ENCODE data around the gene IDUA. TPM values are rescaled to one million over a fixed set of nuclear protein-coding genes. Genes with fewer than 3 reads are reported as not detected.

IDUA gene
- total and polyA plus RNA-seq, 4 donors: 3.0 to 4.5 (median 3.8) TPM

GRCh38 chr4:1000686-1001260 is 13.9 kb downstream of the IDUA start:
- no peaks in the 10 kb centered on the region for H3K27me3 ChIP-seq (ENCODE audit: control insufficient read depth in 4 of 4, insufficient read depth in 4 of 4, low read length in 3 of 4)
- H3K4me3 ChIP-seq (ENCODE audit: low read depth in 1 of 3, low read length in 3 of 3): no peak overlapping the region
- H3K9me3 ChIP-seq (ENCODE audit: control insufficient read depth in 4 of 4, low read length in 3 of 4): no peaks in the 10 kb centered on the region
- DNase-seq (ENCODE audit: low spot score): no peak
- H3K36me3 ChIP-seq (ENCODE audit: control insufficient read depth in 4 of 4, insufficient read depth in 3 of 4, low read depth in 1 of 4, low read length in 3 of 4): no peaks in the 10 kb centered on the region
- H3K27ac ChIP-seq (ENCODE audit: low read depth in 1 of 2, low read length in 2 of 2): no peak overlapping the region
- H3K4me1 ChIP-seq (ENCODE audit: control insufficient read depth in 4 of 4, insufficient read depth in 4 of 4, low read length in 3 of 4): peaks cover 3 to 26% (median 15%) of the 10 kb centered on the region in 4 donors
- 94% methylated on average over 15 of the region's 15 CpGs for WGBS
- no peak overlapping the region for H3K9ac ChIP-seq (ENCODE audit: low read depth in 1 of 2, low read length in 2 of 2)
- TF ChIP-seq ATF3 (IDR thresholded peaks at IDR 0.05): no peak
- no peak for TF ChIP-seq GABPA (IDR thresholded peaks at IDR 0.05 in 1 of 2, conservative IDR thresholded peaks at IDR 0.05 in 1 of 2)
- TF ChIP-seq RXRA (IDR thresholded peaks at IDR 0.05): no peak
- TF ChIP-seq RAD21 (IDR thresholded peaks at IDR 0.05): no peak
- no peak for TF ChIP-seq ZBTB33 (IDR thresholded peaks at IDR 0.05)
- TF ChIP-seq NR2F2 (IDR thresholded peaks at IDR 0.05): no peak

- no peaks in the 10 kb centered on the region for H3K9me3 ChIP-seq (ENCODE audit: control insufficient read depth in 4 of 4, low read length in 3 of 4)
- no peaks in the 10 kb centered on the region for H3K36me3 ChIP-seq (ENCODE audit: control insufficient read depth in 4 of 4, insufficient read depth in 3 of 4, low read depth in 1 of 4, low read length in 3 of 4)
- TF ChIP-seq RXRA (IDR thresholded peaks at IDR 0.05): no peak
- TF ChIP-seq FOXA1 (IDR thresholded peaks at IDR 0.05): no peak
- no peak for TF ChIP-seq GABPA (IDR thresholded peaks at IDR 0.05 in 1 of 2, conservative IDR thresholded peaks at IDR 0.05 in 1 of 2)
- H3K4me1 ChIP-seq (ENCODE audit: control insufficient read depth in 4 of 4, insufficient read depth in 4 of 4, low read length in 3 of 4): peaks cover 3 to 24% (median 14%) of the 10 kb centered on the region in 4 donors
- H3K27ac ChIP-seq (ENCODE audit: low read depth in 1 of 2, low read length in 2 of 2): no peak overlapping the region
- WGBS: 46% methylated on average over 48 of the region's 48 CpGs
- H3K9ac ChIP-seq (ENCODE audit: low read depth in 1 of 2, low read length in 2 of 2): no peak overlapping the region
- no peak overlapping the region for H3K4me3 ChIP-seq (ENCODE audit: low read depth in 1 of 3, low read length in 3 of 3)
- H3K27me3 ChIP-seq (ENCODE audit: control insufficient read depth in 4 of 4, insufficient read depth in 4 of 4, low read length in 3 of 4): no peaks in the 10 kb centered on the region
- no peak for DNase-seq (ENCODE audit: low spot score)
These were observed 14.8 kb downstream of the IDUA start for GRCh38 chr4:1001561-1002130.

GRCh38 chr4:1002131-1002630 is 15.3 kb downstream of the IDUA start:
- peak; percentile 58 for DNase-seq (ENCODE audit: low spot score)
- Histone ChIP-seq H3K4me3 (ENCODE audit: low read depth in 1 of 3, low read length in 3 of 3) (no peak overlapping the region), H3K4me1 (ENCODE audit: control insufficient read depth in 4 of 4, insufficient read depth in 4 of 4, low read length in 3 of 4) (peaks cover 3 to 21% (median 14%) of the 10 kb centered on the region in 4 donors)

More at GRCh38 chr4:1002131-1002630, 15.3 kb downstream of the IDUA start:
- Histone ChIP-seq H3K36me3 (ENCODE audit: control insufficient read depth in 4 of 4, insufficient read depth in 3 of 4, low read depth in 1 of 4, low read length in 3 of 4) (no peaks in the 10 kb centered on the region), H3K27me3 (ENCODE audit: control insufficient read depth in 4 of 4, insufficient read depth in 4 of 4, low read length in 3 of 4) (no peaks in the 10 kb centered on the region), H3K9ac (ENCODE audit: low read depth in 1 of 2, low read length in 2 of 2) (no peak overlapping the region), H3K27ac (ENCODE audit: low read depth in 1 of 2, low read length in 2 of 2) (no peak overlapping the region), H3K9me3 (ENCODE audit: control insufficient read depth in 4 of 4, low read length in 3 of 4) (no peaks in the 10 kb centered on the region)
- TF ChIP-seq SP1 (IDR thresholded peaks at IDR 0.05): no peak
- TF ChIP-seq RAD21 (IDR thresholded peaks at IDR 0.05): no peak
- TF ChIP-seq, protein P1, sequence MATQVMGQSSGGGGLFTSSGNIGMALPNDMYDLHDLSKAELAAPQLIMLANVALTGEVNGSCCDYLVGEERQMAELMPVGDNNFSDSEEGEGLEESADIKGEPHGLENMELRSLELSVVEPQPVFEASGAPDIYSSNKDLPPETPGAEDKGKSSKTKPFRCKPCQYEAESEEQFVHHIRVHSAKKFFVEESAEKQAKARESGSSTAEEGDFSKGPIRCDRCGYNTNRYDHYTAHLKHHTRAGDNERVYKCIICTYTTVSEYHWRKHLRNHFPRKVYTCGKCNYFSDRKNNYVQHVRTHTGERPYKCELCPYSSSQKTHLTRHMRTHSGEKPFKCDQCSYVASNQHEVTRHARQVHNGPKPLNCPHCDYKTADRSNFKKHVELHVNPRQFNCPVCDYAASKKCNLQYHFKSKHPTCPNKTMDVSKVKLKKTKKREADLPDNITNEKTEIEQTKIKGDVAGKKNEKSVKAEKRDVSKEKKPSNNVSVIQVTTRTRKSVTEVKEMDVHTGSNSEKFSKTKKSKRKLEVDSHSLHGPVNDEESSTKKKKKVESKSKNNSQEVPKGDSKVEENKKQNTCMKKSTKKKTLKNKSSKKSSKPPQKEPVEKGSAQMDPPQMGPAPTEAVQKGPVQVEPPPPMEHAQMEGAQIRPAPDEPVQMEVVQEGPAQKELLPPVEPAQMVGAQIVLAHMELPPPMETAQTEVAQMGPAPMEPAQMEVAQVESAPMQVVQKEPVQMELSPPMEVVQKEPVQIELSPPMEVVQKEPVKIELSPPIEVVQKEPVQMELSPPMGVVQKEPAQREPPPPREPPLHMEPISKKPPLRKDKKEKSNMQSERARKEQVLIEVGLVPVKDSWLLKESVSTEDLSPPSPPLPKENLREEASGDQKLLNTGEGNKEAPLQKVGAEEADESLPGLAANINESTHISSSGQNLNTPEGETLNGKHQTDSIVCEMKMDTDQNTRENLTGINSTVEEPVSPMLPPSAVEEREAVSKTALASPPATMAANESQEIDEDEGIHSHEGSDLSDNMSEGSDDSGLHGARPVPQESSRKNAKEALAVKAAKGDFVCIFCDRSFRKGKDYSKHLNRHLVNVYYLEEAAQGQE (IDR thresholded peaks at IDR 0.05): no peak
- no peak for TF ChIP-seq HNF4A (conservative IDR thresholded peaks at IDR 0.05)
- TF ChIP-seq, protein P2, sequence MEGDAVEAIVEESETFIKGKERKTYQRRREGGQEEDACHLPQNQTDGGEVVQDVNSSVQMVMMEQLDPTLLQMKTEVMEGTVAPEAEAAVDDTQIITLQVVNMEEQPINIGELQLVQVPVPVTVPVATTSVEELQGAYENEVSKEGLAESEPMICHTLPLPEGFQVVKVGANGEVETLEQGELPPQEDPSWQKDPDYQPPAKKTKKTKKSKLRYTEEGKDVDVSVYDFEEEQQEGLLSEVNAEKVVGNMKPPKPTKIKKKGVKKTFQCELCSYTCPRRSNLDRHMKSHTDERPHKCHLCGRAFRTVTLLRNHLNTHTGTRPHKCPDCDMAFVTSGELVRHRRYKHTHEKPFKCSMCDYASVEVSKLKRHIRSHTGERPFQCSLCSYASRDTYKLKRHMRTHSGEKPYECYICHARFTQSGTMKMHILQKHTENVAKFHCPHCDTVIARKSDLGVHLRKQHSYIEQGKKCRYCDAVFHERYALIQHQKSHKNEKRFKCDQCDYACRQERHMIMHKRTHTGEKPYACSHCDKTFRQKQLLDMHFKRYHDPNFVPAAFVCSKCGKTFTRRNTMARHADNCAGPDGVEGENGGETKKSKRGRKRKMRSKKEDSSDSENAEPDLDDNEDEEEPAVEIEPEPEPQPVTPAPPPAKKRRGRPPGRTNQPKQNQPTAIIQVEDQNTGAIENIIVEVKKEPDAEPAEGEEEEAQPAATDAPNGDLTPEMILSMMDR (IDR thresholded peaks at IDR 0.05; ENCODE audit: low read depth, low read length, missing input control): no peak
- TF ChIP-seq NR2F2 (IDR thresholded peaks at IDR 0.05): no peak
- no peak for TF ChIP-seq FOXA1 (IDR thresholded peaks at IDR 0.05)
- TF ChIP-seq, protein P3, sequence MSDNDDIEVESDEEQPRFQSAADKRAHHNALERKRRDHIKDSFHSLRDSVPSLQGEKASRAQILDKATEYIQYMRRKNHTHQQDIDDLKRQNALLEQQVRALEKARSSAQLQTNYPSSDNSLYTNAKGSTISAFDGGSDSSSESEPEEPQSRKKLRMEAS (IDR thresholded peaks at IDR 0.05): no peak
- TF ChIP-seq EGR1 (IDR thresholded peaks at IDR 0.05; ENCODE audit: low read depth in 2 of 2): no peak
- no peak for TF ChIP-seq HNF4G (IDR thresholded peaks at IDR 0.05)
- TF ChIP-seq YY1 (IDR thresholded peaks at IDR 0.05): no peak
- WGBS: 6% methylated on average over 54 of the region's 54 CpGs

All from liver (tissue), 9 donors.